OCI-LY3 (cell line): ENCODE data around the gene HEXD.
"Not testable (repeated sequence)": the region's sequence is repeated elsewhere in the genome, so short reads cannot be mapped to it uniquely, and the experiment has no call there.

ENCODE experiments used
- EZH2phosphoT487 ChIP-seq: fragments of 200-600 bp; shearing (Covaris generic); IDR thresholded peaks from 2 replicates; pipeline ENCODE4 v1.6.1; 2018; ENCODE audit warnings: antibody characterized with exemption, mixed run types, low read depth
- TF ChIP-seq, protein P1 (sequence below): fragments of 200-600, 300-600 bp; sonication (generic); IDR thresholded peaks from 2 replicates; pipeline ENCODE4 v1.5.1; 2014; ENCODE audit warnings: antibody characterized with exemption, low read length, low read depth

DNA sequence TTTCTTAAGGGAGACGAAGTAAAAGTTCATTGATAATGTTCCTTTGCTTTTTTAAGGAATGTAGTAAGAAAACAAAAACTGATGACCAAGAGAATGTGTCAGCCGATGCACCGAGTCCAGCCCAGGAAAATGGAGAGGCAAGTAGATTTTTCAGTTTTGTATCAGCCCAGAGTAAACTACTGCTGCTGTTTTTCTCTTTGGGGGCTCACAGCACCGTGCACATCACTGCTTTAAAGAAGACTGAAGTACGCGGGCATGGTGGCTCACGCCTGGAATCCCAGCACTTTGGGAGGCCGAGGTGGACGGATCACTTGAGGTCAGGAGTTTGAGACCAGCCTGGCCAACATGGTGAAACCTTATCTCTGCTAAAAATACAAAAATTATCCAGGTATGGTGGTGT, 41.8 kb downstream of the HEXD start:
- TF ChIP-seq, protein P1, sequence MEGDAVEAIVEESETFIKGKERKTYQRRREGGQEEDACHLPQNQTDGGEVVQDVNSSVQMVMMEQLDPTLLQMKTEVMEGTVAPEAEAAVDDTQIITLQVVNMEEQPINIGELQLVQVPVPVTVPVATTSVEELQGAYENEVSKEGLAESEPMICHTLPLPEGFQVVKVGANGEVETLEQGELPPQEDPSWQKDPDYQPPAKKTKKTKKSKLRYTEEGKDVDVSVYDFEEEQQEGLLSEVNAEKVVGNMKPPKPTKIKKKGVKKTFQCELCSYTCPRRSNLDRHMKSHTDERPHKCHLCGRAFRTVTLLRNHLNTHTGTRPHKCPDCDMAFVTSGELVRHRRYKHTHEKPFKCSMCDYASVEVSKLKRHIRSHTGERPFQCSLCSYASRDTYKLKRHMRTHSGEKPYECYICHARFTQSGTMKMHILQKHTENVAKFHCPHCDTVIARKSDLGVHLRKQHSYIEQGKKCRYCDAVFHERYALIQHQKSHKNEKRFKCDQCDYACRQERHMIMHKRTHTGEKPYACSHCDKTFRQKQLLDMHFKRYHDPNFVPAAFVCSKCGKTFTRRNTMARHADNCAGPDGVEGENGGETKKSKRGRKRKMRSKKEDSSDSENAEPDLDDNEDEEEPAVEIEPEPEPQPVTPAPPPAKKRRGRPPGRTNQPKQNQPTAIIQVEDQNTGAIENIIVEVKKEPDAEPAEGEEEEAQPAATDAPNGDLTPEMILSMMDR, result not testable (repeated sequence)
- TF ChIP-seq EZH2phosphoT487, result not testable (repeated sequence)
